NCI-H1436 treated with DMSO at 0.1 percent for 48 hours (cell line): Measurements from ENCODE around the gene PLPP4.

Experiments used
- DNase-seq: peaks from one replicate; lab custom pipeline; 2025; lab: John Stamatoyannopoulos, UW

Gene PLPP4

DNA sequence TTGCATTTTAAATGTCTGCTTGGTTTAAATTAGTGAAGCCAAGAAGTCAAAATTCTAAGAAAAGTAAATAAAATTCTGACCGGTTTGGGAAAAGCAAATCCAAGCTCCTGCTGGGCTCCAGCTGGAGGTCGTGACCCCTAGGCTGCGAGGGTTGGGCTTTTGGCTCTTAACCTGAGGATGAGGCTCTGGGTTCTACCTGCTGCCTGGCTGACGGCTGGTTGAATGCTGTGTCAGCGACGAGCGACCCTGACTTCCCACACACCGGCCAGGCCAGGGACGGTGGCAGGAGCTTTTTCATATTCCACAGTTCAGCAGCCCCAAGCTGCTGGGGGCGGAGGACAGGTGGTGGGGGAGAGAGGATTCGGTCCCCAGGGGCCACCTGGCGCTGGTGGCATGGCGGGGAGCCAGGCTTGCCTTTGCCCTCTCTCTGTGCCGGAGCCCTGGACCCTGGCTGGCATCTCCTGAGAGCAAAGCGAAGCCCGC is 843 bp upstream of the PLPP4 start:
- no peak for DNase-seq

DNA sequence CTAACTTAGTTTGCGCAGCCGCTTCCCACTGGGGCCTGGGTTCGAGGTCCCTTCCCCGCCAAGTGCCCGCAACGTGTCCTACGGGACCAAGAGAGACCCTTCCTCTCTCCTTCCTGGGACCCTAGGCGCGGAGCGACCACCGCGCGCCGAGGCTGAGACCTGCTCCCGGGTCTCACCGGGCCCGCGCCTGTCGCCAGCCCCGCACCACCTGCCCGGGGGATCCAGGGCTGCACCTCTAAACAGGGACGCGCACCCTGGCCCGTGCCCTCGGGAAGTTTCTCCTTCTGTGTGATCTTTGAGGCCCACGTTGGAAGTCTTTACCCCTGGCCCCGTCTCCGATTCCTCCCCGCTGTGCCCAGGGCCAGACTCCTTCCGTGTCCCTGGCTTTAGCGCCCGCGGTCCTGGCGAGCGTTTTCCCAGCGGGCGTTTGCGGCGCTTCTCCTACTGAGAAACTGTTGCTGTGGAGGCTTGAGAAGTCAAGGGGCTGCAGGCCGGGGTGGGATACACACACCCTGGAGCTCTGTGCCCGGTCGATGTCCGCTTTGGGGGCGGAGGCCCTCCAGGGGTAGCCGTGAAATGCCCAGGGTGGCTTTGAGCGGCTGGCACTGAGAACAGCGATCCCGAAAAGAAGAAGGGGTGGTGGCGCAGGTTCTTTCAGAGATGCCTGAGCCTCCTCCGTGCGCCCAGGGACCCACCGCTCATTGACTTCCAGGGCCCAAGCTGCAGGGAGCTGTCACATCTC is 575 bp downstream of the PLPP4 start:
- DNase-seq, result no peak

DNA sequence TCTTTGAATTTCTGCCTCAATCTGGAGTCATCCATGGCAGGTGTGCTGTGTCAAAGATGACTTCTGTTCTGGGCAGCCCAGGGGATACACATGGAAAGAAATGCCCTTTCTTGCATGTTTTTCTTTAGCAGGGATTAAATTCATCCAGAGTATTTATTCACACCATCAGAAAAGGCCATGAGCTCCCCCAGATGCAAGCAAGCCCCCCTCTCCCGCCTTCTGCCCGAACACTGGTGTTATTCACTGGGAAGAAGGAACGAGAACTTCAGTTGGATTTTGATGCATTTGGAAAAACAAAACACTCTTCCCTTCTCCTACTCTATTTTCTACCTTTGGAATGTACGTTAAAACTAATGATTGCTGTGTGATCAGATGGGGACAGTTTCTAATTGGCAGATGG is 1.4 kb downstream of the PLPP4 start:
- DNase-seq, result no peak

DNA sequence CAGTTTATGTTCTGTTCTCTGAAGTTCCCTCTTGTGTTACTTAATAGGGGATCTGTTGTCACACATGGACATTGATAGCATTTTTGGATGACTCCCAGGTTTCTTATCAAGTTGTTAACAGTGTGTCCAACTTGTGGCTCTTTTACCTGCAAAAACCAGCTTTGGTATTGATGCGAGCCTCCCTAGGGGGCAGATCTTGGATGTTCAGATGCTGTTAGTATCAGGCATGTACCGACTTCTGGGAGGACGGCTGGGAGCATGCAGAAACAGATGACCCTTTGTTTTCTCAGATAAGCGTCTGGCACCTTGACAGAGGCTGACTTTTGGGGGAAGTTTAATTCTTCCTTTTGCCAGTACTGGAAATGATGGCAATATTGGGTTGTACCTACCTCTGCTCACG is 2.2 kb downstream of the PLPP4 start:
- DNase-seq, result no peak

DNA sequence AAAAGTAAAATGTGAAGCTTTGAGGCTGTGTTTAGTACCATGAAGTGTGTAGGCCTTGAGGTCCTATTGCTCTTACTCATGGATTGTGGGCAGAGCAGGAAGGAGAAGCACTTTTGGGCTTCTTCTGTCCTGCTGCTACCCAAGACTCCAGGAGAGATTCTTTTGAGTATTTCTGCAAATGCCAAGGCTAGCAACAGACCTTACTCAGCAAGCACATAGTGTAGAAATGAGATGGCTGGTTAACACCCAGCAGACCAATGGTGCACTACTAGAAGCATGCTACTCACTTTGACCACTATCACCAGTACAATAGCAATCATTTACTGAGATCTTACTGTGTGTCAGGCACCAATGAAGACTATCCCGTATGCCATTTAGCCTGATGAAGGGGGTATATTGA is 3.2 kb downstream of the PLPP4 start:
- DNase-seq, result no peak

DNA sequence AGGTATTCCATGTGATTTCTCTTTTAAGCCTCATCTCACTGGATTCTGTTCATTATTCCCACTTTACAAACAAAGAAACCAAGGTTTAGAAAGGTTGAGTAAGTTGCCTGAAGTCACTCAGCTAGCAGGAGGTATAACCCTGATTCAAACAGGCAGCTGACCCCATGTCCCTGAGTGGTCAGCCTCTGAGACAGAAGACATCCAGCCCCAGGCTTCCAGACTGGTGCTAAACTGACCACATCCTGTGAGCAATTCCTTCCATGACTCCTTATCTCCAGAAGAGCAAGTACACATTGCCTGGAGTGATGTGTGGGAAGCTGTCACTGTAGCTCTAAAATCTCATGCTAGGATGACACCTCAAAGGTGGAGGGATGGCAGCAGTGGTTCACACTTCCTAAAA is 3.7 kb downstream of the PLPP4 start:
- no peak for DNase-seq

DNA sequence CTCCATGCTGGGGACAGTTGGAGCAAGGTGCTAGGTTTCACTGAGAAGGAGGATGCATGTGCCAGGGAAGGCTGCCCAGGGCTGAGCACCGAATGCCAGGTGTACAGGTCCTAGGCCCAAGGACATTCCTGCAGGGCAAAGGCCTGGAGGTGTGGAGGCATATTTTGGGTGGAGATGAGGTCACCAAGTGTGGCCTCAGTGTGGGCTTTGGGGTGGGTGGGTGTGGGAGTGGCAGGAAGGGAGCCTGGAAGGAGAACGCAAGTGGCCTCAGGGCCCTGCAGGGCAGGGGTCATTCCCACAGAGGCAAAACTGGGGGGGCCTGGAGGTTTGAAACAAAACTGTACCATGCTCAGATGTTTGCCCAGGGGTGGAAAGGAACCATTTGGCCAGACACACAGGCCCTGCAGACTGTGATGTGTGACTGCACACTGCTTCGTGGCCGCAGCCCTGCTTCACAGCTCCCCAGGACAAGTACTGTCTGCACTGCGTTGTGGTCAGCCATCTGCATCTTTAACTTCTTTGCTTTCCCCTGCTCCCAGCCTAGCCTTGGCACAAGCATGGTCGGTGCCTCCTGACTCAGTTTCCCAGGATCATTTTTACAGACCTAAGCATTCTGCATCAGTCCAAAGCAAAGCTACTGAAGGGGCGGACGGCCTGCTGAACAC is 5.1 kb downstream of the PLPP4 start:
- no peak for DNase-seq

DNA sequence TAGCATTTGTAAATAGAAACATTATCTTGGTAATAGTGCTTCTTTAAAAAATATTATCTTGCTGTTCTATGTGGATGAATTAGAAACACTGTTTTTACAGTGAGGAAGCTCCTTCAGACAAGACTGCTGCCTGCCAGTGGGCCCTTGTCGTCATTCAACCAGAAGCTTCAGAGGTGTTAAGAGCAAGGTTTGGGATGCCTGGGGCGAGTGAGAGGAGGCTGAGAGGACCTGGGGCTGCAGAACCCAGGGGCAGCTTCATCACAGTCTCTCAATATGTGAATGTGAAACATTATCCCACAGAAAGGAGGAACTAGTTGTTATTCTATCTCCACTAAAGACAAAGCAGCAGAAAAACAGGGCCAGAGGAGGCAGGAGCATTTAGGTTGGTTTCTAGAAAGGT is 8.1 kb downstream of the PLPP4 start:
- DNase-seq, result no peak

DNA sequence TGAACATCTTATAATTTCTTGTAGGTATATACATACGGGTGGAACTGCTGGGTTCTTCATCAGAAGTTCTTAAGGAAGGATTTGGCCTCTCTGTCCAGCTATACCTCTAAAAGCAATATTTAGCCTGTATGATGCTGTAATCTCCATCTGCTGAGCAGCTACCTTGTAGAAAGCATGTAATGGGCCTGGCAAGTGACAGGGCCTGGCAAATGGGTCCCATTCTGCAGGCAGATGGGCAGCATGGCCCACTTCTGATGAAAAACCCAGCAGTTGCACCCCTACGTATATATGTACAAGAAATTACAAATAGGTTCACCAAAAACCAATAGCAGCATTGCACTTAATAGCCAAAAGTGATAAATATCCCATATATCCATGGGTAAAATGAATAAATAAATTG is 9.0 kb downstream of the PLPP4 start:
- DNase-seq, result no peak

DNA sequence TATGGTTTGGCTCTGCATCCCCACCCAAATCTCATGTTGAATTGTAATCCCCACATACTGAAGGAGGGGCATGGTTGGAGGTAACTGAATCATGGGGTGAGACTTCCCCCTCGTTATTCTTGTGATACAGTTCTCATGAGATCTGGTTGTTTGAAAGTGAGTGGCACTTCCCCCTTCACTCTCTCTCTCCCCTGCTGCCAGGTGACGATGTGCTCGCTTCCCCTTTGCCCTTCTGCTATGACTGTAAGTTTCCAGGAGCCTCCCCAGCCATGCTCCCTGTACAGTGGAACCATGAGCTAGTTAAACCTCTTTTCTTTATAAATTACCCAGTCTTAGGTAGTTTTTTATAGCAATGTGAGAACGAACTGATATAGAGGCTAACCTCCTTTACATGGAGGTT is 16.6 kb downstream of the PLPP4 start:
- no peak for DNase-seq

DNA sequence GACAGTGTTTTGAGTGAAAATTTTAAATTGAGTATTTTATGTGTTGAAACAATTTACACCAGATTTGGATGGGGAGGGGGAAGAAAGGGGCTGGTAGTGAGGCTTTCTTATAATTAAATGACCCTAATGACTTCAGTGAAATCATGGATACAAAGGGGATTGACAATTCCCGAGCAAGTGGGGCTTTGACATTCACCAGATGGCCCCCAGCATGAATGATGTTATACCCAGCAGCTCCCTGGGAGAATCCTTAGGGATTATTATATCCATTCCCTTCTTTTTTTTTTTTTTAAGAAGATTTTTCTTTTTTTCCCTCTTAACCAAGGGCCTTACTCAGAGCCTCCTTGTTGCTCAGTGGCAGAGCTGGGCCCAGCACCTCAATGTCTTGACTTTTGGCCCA is 17.9 kb downstream of the PLPP4 start:
- DNase-seq, result no peak

DNA sequence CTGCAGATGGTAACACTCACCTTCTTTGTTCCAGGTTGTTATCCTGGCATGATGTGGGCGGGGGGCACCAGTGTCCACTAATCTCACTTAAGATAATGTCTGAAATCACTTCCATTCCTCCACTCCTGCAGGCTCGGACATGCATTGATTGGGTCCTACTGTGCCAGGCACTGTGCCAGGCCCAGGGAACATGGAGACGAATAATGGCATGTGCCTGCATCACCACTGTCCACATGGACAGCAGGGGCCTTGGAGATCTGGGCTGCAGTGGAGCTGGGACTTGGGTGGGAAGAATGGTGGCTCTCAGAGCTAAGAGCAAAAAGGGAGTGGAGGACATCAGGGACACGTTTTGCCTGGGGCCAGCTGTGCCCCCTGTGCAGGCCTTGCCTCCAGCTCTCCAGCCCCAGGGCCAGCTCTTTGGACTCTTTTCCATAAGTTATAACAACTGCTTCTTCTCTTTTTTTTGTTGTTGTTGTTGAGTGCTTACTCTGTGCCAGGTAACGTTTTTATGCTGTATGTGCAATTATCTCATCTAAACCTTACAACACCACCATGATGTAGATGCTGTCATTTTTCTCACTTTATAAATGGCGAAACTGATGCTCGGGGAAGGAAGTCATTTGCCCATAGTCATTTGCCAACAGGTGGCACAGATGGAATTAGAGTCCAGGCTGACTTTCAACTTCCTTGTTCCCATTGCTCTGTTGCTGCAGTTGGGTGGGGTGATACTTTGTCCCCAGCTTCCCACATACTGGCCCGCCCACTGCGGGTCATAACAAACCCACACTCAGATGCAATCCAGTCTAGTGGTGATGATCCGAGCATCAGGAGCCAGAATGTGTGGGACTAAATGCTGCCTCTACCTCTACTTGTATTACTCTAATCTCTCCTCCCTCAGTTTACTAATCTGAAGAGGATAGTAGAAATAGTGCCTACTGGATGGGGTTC is 19.1 kb downstream of the PLPP4 start:
- DNase-seq, result no peak

DNA sequence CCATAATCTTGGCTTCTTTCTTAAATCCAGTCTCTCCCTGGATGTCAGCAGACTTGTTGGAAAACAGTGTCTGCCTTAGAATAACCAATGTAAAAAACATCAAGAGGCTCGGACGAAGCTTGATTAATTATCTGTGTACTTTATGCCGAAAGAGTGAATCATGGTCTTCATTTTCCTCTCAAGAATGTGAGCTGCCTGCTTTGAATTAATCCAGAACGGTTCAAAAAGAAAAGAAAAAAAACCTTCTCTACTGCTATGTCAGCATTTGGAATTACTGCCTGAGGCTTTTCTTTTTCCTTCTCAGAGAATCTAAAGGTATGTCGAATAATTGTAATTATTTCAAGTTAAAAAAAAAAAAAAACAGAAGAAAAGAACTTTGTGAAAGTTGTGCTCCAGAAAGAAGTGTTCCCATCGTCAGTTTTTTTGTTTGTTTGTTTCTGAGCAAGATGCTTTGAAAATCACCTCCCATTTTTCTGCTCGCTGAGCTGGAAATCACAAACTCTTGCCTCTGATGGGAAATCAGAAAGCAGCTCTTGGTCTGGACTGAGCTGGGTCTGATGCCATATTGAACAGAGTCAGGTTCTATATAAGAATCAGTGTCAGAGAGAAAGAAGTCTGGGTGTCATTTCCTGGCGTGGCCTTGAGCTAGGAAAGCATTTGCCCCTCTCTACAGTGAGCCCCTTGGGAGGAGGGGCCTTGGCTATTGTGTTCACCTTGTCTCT is 20.2 kb downstream of the PLPP4 start:
- DNase-seq, result no peak

DNA sequence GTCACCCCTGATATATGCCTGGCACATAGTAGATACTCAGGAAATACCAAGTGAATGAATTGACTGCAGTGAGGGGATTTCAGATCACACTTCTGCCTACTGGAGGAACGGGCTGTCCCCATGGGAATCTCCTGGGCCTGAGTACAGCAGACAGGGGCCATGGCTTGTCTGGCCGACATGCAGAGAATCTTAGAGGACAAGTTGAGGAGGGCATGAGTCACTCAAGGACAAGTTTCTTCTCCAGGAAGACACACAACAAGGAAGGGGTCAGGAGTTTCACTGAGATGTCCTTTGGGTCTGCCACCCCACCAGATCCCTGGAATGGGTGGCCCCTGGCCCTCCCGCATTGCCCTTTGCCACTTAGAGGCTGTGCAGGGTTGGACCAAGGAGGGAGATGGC is 20.7 kb downstream of the PLPP4 start:
- DNase-seq, result no peak

DNA sequence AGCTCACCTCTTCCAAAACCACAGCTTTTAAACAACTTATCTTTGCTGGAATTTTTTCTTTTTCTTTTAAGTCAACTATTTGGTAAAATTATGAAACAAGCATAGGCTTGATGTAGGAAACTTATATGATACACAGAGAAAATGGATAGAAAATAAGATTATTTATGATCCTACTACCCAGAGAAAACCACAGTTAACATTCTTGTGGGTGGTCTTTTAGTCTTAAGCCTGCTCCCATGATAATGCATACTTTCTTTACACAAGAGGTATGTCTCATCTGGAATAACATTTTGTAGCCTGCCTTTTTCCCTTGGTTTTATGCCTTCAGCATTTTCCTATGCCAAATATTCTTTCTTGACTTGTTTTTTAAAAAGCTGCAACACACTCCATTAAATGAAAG is 21.4 kb downstream of the PLPP4 start:
- no peak for DNase-seq

DNA sequence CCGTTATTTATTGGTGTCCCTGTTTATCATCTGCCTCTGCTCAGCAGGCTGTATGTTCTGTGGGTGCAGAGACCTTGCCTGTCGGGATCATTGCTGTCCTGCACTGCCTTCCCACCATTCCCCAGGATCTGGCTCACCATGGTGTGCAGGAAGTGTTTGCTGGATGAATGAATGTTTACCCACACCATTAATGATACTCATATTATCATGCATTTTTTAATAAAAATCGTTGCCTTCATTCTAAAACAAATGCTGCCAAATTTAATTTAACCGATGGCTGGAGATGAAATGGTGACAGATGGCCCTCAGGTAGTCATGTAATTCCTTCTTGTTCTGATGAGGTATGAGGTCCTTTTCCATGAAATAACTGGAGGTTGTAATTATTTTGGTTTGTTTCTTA is 22.5 kb downstream of the PLPP4 start:
- DNase-seq, result no peak

DNA sequence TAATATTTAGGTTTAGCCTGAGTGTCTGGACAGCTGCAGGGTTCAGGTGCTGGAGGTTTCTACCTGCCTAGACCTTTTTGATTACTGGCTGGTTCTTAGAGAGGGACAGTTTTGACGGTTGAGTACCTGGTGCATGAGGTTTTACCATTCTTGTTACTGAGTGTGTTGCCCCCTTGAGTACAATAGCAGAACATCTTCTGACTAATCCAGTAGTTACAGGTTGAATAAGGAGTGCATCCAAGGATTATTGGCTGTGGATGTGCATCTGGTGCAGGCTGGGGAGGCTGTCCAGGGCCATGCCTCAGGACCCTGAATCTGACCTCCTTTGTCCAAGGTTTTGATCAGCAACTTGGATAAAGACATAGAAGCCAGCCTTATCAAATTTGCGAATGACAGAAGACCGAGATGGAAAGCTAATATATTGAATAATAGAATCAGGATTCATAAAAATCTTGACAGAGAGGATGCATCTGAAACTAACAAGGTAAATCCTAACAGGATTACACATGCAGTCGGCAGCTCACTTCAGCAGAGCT is 23.1 kb downstream of the PLPP4 start:
- no peak for DNase-seq

DNA sequence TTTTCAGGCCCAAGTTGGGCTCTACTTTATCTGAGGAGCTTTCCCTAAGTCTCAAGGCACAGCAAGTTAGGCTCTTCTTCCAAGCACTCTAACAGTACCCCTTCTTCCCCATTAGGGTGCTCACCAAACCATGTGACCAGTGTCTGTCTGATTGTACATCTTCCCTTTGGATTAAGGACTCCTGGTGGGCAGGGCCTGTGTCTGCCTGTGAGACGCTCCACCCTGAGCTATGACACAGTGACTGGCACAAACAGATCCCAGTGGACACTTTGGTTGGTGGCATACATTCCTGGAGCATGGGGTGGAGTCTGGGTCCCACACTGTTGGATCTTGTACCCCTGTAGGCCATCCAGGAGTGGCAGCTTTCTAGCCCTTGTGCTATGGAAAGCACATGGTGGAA is 23.8 kb downstream of the PLPP4 start:
- DNase-seq, result no peak

DNA sequence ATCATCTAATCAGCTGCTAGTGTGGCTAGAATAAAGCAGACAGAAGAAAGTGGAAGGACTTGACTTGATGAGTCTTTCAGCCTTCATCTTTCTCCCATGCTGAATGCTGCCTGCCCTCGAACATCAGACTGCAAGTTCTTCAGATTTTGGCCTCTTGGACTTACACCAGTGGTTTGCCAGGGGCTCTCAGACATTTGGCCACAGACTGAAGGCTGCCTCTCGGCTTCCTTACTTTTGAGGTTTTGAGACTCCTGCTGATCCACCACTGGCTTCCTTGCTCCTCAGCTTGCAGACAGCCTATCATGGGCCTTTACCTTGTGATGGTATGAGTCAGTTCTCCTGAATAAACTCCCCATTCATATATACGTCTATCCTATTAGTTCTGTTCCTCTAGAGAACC is 26.0 kb downstream of the PLPP4 start:
- DNase-seq, result no peak

DNA sequence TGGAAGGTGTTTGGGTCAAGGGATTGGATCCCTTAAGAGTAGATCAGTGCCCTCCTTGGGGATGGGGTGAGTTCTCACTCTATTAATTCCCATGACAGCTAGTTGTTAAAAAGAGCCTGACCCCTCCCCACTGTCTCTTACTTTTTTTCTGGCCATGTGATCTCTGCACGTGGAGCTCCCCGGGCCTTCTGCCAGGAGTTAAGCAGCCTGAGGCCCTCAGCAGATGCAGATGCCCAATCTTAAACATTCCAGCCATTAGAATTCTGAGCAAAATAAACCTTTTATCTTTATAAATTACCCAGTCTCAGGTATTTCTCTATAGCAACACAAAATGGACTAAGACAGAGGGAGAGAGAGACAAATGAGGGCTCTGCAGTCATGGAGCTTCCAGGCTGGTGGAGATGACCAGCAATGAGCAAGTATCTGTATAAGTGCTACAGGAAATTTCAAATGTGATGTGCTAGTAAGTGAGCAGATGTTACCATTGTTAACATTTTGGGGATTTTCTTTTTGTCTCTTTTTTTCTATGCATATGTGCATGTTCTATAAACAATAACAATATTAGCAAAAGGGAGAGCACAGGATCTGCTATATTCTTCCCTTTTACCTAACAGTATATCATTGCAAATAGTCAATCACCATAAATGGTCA is 26.7 kb downstream of the PLPP4 start:
- no peak for DNase-seq

DNA sequence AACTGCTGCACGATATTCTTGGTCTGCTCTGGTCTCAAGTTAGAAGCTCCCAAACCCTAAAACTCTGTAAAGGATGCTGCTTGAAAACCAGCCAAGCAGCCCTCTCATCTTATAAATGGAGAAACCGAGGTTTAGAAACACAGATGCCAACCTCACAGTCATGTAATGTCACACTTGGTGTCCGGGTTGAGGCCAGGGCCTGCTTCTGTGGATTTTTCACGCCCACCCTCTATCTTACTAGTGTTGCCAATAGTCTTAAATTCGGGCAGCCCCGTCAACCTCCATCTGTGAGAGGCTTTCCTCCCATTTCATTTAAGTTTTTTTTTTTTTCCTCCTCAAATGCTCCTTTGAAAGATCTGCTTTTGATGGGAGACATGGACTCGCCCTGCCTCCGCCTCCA is 28.9 kb downstream of the PLPP4 start:
- DNase-seq, result no peak
